Measurements from ENCODE around the gene IKZF1.

GRCh38 chr7:50287129-50287528 is 17.4 kb upstream of the IKZF1 start:
- TF ChIP-seq CTCF (IDR thresholded peaks at IDR 0.05; ENCODE audit: insufficient read depth, low read depth, low read length) (no peak), EZH2 (IDR thresholded peaks at IDR 0.05; ENCODE audit: insufficient read depth, low read length) (no peak)
